Stimulated activated naive B cell treated with anti-CD40 and anti-IgM and Interleukin-4, amounts not matched to agents 10 μg/mL and 1 μg/mL and 100 μg/mL, for 72 hours (primary cell): ENCODE data around the gene UVSSA.

ENCODE experiments used
- ATAC-seq, 2 donors: fragments of 150-1000 bp; cut with Tn5 transposase; replicated peaks; 2 replicates each; pipeline ENCODE4 v1.10.0; 2021; ENCODE audit warnings: moderate library complexity in 1 of 2
- DNase-seq: peaks from one replicate; pipeline ENCODE4 v3.0.0; 2021
- H3K27ac Mint-ChIP-seq: one replicate; pipeline ENCODE4 v1.8.0; 2022; ENCODE audit warnings: mild to moderate bottlenecking, mixed read lengths
- H3K27me3 Mint-ChIP-seq, 2 donors: one replicate each; pipeline ENCODE4 v1.8.0; 2022; ENCODE audit warnings: mixed read lengths in 2 of 2
- H3K36me3 Mint-ChIP-seq, 2 donors: one replicate each; pipeline ENCODE4 v1.8.0; 2022; ENCODE audit warnings: mixed read lengths in 2 of 2, mild to moderate bottlenecking in 1 of 2
- H3K4me1 Mint-ChIP-seq, 2 donors: one replicate each; pipeline ENCODE4 v1.8.0; 2022; ENCODE audit warnings: mixed read lengths in 2 of 2, mild to moderate bottlenecking in 1 of 2
- H3K4me3 Mint-ChIP-seq, 2 donors: one replicate each; pipeline ENCODE4 v1.8.0; 2022; ENCODE audit warnings: mild to moderate bottlenecking in 2 of 2, mixed read lengths in 2 of 2, moderate library complexity in 1 of 2
- H3K9me3 Mint-ChIP-seq, 2 donors: one replicate each; pipeline ENCODE4 v1.8.0; 2022; ENCODE audit warnings: mixed read lengths in 2 of 2, mild to moderate bottlenecking in 1 of 2

Gene UVSSA

GRCh38 chr4:1346781-1347409 lies at the start of gene UVSSA:
Gene UVSSA, plus strand, starts transcription at chr4:1347208. Its CDS starts 884 bp downstream, at chr4:1348092.
- Mint-ChIP-seq H3K36me3 (peaks cover 7 to 26% of the 10 kb centered on the region in 2 donors), H3K27ac (peak within 1 kb of the TSS; percentile 97), H3K27me3 (no peaks in the 10 kb centered on the region), H3K4me1 (peaks cover 29 to 53% of the 10 kb centered on the region in 2 donors), H3K9me3 (no peaks in the 10 kb centered on the region), H3K4me3 (peak within 1 kb of the TSS; percentile 90 to 98)
- ATAC-seq, result peak; percentile 94 to 95
- DNase-seq, result peak; percentile 100

GRCh38 chr4:1297456-1298325 lies 49.3 kb upstream of the UVSSA start:
- Mint-ChIP-seq H3K4me1 (peaks cover 32 to 67% of the 10 kb centered on the region in 2 donors), H3K27me3 (no peaks in the 10 kb centered on the region), H3K4me3 (no peak overlapping the region), H3K9me3 (no peaks in the 10 kb centered on the region), H3K36me3 (peaks cover 38 to 50% of the 10 kb centered on the region in 2 donors), H3K27ac (no peak overlapping the region)
- ATAC-seq, result no peak
- DNase-seq, result no peak

- Mint-ChIP-seq H3K27ac (peak overlapping the region; percentile 39), H3K9me3 (no peaks in the 10 kb centered on the region), H3K4me1 (peaks cover 32 to 61% of the 10 kb centered on the region in 2 donors), H3K4me3 (no peak overlapping the region), H3K27me3 (no peaks in the 10 kb centered on the region), H3K36me3 (peaks cover 39 to 50% of the 10 kb centered on the region in 2 donors)
- ATAC-seq, result no peak
- no peak for DNase-seq
Measured at GRCh38 chr4:1298461-1298860, 48.5 kb upstream of the UVSSA start.

- no peak for DNase-seq
- Mint-ChIP-seq H3K27ac (no peak overlapping the region), H3K27me3 (no peaks in the 10 kb centered on the region), H3K4me1 (peaks cover 29 to 52% of the 10 kb centered on the region in 2 donors), H3K4me3 (no peak overlapping the region), H3K36me3 (peaks cover 40 to 53% of the 10 kb centered on the region in 2 donors), H3K9me3 (no peaks in the 10 kb centered on the region)
- ATAC-seq, result no peak
Measured at GRCh38 chr4:1299301-1299860, 47.6 kb upstream of the UVSSA start.

- DNase-seq (no peak), ATAC-seq (no peak)
- Mint-ChIP-seq H3K36me3 (peaks cover 46 to 63% of the 10 kb centered on the region in 2 donors), H3K4me3 (no peak overlapping the region), H3K9me3 (no peaks in the 10 kb centered on the region), H3K4me1 (peaks cover 29 to 51% of the 10 kb centered on the region in 2 donors), H3K27ac (no peak overlapping the region), H3K27me3 (no peaks in the 10 kb centered on the region)
Measured at GRCh38 chr4:1300466-1301455, 46.2 kb upstream of the UVSSA start.

- no peak overlapping the region for H3K27ac Mint-ChIP-seq
Measured at GRCh38 chr4:1302159-1302558, 44.8 kb upstream of the UVSSA start.

GRCh38 chr4:1305261-1305711 lies 41.7 kb upstream of the UVSSA start:
- Mint-ChIP-seq H3K4me1 (peaks cover 46 to 62% of the 10 kb centered on the region in 2 donors), H3K4me3 (no peak overlapping the region), H3K36me3 (peaks cover 27 to 53% of the 10 kb centered on the region in 2 donors), H3K9me3 (no peaks in the 10 kb centered on the region), H3K27me3 (no peaks in the 10 kb centered on the region), H3K27ac (no peak overlapping the region)
- ATAC-seq, result no peak
- DNase-seq, result no peak

More at GRCh38 chr4:1302159-1302558, 44.8 kb upstream of the UVSSA start:
- ATAC-seq, result no peak
- H3K4me1 Mint-ChIP-seq, result peaks cover 32 to 52% of the 10 kb centered on the region in 2 donors
- H3K27me3 Mint-ChIP-seq, result no peaks in the 10 kb centered on the region
- H3K9me3 Mint-ChIP-seq, result no peaks in the 10 kb centered on the region
- no peak overlapping the region for H3K4me3 Mint-ChIP-seq
- peaks cover 40 to 61% of the 10 kb centered on the region in 2 donors for H3K36me3 Mint-ChIP-seq
- DNase-seq, result no peak

GRCh38 chr4:1305781-1306455 lies 41.1 kb upstream of the UVSSA start:
- DNase-seq (no peak), ATAC-seq (no peak)
- Mint-ChIP-seq H3K4me3 (no peak overlapping the region), H3K4me1 (peaks cover 45 to 59% of the 10 kb centered on the region in 2 donors), H3K36me3 (peaks cover 22 to 46% of the 10 kb centered on the region in 2 donors), H3K27ac (peak overlapping the region; percentile 65), H3K9me3 (no peaks in the 10 kb centered on the region), H3K27me3 (no peaks in the 10 kb centered on the region)

GRCh38 chr4:1307951-1308735 lies 38.9 kb upstream of the UVSSA start:
- H3K9me3 Mint-ChIP-seq, result no peaks in the 10 kb centered on the region
- no peak for DNase-seq
- H3K27ac Mint-ChIP-seq, result peak overlapping the region; percentile 43
- peaks cover 43 to 55% of the 10 kb centered on the region in 2 donors for H3K4me1 Mint-ChIP-seq
- peaks cover 30 to 56% of the 10 kb centered on the region in 2 donors for H3K36me3 Mint-ChIP-seq
- H3K4me3 Mint-ChIP-seq, result no peak overlapping the region
- H3K27me3 Mint-ChIP-seq, result no peaks in the 10 kb centered on the region
- no peak for ATAC-seq

GRCh38 chr4:1309261-1310010 lies 37.6 kb upstream of the UVSSA start:
- Mint-ChIP-seq H3K9me3 (no peaks in the 10 kb centered on the region), H3K27me3 (no peaks in the 10 kb centered on the region), H3K4me3 (peak overlapping the region; percentile 69 to 89), H3K36me3 (peaks cover 37 to 58% of the 10 kb centered on the region in 2 donors), H3K27ac (peak overlapping the region; percentile 82), H3K4me1 (peaks cover 43 to 55% of the 10 kb centered on the region in 2 donors)
- ATAC-seq (peak; percentile 92 to 94), DNase-seq (peak; percentile 50)

- no peaks in the 10 kb centered on the region for H3K27me3 Mint-ChIP-seq
- DNase-seq (no peak), ATAC-seq (no peak)
- no peaks in the 10 kb centered on the region for H3K9me3 Mint-ChIP-seq
- H3K36me3 Mint-ChIP-seq, result peaks cover 38 to 57% of the 10 kb centered on the region in 2 donors
- peak overlapping the region; percentile 69 for H3K27ac Mint-ChIP-seq
- H3K4me1 Mint-ChIP-seq, result peaks cover 41 to 50% of the 10 kb centered on the region in 2 donors
- H3K4me3 Mint-ChIP-seq, result no peak overlapping the region
Measured at GRCh38 chr4:1310031-1310795, 36.8 kb upstream of the UVSSA start.
